KBM-7 (cell line): ENCODE results near the gene TMEM106B.
"Not testable (repeated sequence)": the region's sequence is repeated elsewhere in the genome, so short reads cannot be mapped to it uniquely, and the experiment has no call there.

Experiments used
- DNase-seq: peaks from one replicate; pipeline ENCODE4 v3.0.0-alpha.2; 2015
- in situ Hi-C: fragments of 300-500 bp; cut with MboI; formaldehyde crosslinking; loops from 2 replicates; pipeline ENCODE4 v1.14.3; 2020; ENCODE audit warnings: low sequenced_read_pairs, low pct_unique_long_range_greater_than_20kb, mixed read lengths

Gene TMEM106B

DNA sequence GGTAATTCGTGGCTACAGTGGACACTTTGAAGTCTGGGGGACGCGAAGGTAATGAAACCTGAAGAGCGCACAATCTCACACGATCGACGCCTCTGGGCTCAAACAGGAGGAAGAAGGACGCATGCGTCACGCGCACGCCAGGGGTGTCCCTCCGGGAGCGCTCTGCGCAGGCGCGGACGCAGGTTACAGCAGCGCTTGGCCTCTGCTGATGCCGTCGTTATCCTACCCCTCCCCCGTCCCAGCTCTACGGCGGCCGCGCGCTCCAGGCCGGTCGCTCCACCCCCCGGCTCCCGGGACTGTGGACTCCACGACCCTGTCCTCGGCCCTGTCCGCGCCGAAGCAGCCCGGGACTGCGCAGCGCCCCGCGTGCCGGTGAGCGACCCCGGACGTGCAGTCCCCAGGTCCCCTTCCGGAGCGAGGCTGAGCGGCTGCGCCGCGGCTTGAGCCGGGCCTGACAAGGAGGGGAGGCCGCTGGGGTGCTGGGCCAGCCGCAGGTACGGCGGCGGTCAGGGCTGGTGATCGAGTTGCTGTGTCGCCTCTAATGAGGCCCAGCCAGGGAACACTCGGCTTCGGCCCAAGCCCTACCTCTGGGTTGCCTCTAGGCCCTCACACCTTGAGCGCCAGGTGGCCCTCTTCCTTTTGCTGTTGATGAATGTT, at the start of gene TMEM106B:
Gene TMEM106B, plus strand, starts transcription at position 241 of the 657 bp plus-strand sequence. CDS start 3,517 bp downstream, outside the sequence.
- in situ Hi-C loops = no loop called here
- DNase-seq = peak; percentile 91

- DNase-seq = no peak
- in situ Hi-C loops = no loop called here
These were observed 48.5 kb upstream of the TMEM106B start for GRCh38 chr7:12162415-12163113.

GRCh38 chr7:12168065-12168464, 43.0 kb upstream of the TMEM106B start:
- in situ Hi-C loops, DNase-seq: not testable (repeated sequence)

GRCh38 chr7:12169981-12170820, 40.9 kb upstream of the TMEM106B start:
- DNase-seq, in situ Hi-C loops: not testable (repeated sequence)

GRCh38 chr7:12173671-12174070, 37.4 kb upstream of the TMEM106B start:
- DNase-seq = no peak
- in situ Hi-C loops = no loop called here

DNA sequence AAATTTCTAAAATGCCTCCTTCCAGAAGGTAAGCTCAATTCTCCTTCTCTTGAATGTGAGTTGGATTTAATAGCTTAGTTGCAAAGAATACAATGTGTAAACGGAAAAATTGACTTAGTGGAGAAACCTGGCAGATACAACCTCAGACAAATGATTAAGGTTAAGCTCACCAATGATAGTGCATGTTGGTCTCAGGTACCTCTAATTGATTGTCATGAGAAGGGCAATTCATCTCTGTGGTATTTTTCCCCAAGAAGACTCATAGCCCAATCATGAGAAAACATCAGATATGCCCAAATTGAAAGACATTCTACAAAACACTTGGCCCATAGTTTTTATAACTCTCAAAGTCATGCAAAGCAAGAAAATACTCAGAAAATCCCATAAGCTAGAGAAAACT, 36.2 kb upstream of the TMEM106B start:
- in situ Hi-C loops = no loop called here

GRCh38 chr7:12178317-12178716, 32.8 kb upstream of the TMEM106B start:
- in situ Hi-C loops = no loop called here
- no peak for DNase-seq

More for the DNA sequence above, 36.2 kb upstream of the TMEM106B start:
- no peak for DNase-seq

DNA sequence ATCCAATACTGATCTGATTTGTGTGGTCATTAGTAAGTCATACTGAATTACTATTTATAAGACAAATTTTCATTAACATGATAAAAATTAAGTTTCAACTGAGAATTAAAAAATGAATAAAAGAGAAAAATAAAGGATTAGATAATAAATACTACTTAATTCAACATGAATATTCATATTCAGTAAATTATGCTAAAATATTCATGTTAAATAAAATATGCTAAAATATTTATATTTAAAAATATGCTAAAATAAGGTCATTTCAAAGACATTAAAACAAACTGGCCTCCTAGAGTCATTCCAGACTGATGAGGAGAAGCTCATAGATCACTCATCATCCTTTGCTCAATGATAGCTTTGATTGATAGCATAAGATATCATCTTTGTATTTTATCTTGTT, 16.7 kb upstream of the TMEM106B start:
- in situ Hi-C loops = no loop called here
- DNase-seq = no peak

GRCh38 chr7:12196386-12196785, 14.7 kb upstream of the TMEM106B start:
- in situ Hi-C loops = no loop called here
- DNase-seq = no peak

DNA sequence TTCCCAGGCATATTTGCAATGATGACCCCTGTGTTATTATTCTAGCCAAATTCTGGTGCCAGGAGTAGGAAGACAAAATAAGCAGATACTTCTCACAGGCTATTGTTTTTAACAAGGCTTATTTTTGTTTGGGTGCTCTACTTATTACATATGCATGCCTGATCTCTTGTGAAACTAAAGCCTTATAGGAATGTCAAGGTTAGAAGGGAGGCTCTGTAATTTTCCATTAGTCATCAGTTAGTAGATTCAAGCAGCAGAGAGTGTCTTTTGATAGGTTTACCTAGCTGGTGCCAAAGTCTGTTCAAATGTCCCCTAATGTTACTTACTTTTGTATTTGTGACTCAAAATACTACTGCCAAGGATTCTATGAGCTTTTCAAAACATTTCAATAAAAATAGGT, 11.7 kb upstream of the TMEM106B start:
- DNase-seq = no peak
- in situ Hi-C loops = no loop called here

DNA sequence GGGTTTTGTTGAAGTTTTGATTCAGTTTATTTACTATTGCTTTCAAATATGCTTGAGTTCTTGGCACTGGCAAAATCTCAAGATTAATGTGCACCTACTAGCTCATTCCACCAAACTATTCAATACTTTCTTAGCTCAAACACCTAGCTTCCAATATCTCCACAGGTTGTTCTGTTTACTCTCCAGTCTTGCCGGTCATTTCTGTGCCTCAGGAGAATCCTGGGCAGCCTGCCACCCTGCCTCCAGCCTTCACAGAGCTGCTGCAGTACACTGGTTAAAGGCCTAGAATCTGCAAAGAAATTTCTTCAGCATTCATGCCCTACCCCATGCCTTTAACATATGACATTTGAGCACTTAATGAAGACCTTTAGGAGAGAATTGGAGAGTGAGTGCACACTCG, 4.0 kb upstream of the TMEM106B start:
- no peak for DNase-seq
- in situ Hi-C loops = no loop called here

- in situ Hi-C loops = no loop called here
- no peak for DNase-seq
These were observed 1.9 kb upstream of the TMEM106B start for GRCh38 chr7:12209221-12209620.

DNA sequence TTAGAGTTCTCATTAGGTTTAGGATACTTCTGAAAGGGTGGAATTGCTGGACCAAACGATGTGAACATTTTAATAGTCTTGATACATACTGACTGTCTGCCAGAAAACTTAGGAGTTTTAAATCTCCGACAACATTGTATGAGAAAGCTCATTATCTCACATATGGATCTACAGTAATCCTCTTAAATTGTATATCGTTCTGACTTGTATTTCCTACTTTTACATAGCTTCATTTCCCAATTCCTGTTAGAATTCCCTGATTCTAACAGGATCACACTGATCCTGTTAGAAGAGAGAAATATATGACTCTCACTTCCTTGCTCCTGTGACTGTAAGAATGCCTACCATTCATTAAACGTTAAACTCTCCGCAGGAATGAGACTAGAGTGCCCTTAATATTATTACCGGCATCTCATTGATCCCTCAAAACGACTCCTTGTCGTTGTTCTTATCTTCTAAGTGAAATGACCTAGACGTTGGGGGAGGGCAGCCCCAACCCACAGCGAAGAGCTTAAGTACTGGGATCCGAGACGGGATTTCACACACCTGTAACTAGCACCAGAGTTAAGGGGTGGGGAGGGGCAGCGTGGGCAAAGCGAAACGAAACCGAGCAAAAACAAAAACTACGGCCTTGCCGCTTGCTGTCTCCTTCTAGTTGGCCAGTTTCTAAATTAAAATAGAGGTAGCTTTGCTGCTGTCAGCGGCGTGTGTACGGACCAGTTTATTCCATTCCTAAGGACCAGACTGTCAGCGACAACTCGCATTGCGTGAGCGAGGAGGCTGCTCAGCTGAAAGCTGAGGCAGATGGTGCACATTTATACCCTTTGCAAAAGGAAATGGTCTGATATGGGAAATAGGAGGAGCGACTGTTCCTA, 678 bp upstream of the TMEM106B start:
- in situ Hi-C loops = no loop called here
- DNase-seq = no peak

- in situ Hi-C loops = no loop called here
- DNase-seq = peak; percentile 32
These were observed 804 bp downstream of the TMEM106B start for GRCh38 chr7:12211711-12212485.

DNA sequence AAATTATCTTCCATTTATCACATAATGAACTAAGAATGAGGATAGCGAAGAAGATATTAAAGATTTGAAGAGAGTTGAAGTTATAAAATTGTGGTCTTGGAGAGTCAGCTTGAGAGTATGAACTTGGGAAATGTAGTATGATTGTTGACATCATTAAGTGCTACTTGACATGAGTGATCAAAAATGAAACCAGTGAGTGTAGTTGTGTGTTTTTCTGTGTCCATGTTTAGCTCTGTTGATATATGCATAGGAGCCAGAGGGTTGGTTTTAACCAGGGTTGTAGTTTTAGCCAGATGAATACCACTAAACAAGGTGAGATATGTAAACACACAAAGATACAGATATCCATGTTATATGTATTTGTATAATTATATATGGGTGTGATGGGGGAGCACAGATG, 6.2 kb downstream of the TMEM106B start:
- in situ Hi-C loops = no loop called here
- DNase-seq = no peak

- in situ Hi-C loops = no loop called here
- no peak for DNase-seq
These were observed 9.4 kb downstream of the TMEM106B start for GRCh38 chr7:12220389-12221046.

DNA sequence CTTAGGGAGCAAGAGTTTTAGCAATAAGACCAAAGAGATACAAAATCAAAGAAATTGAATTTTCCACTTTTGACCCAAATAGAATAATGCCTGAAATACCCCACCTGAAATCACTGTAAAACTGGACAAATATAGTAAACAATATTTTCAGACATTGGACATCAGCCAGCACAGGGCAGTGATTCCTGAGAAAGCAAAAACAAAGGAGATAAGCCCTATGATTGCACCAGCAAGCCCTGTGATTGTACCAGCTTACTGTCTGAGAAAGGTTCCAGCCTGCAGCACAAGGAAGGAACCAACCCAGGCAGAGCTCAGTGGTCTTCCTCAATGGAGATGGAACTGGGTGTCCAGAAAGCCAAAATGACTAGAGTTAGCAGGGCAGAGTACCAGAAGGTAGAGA, 10.3 kb downstream of the TMEM106B start:
- in situ Hi-C loops = no loop called here
- no peak for DNase-seq
